ENCODE measurements around the gene DISC1.
"Not testable (repeated sequence)": the region's sequence is repeated elsewhere in the genome, so short reads cannot be mapped to it uniquely, and the experiment has no call there.

The DISC1 gene

DNA sequence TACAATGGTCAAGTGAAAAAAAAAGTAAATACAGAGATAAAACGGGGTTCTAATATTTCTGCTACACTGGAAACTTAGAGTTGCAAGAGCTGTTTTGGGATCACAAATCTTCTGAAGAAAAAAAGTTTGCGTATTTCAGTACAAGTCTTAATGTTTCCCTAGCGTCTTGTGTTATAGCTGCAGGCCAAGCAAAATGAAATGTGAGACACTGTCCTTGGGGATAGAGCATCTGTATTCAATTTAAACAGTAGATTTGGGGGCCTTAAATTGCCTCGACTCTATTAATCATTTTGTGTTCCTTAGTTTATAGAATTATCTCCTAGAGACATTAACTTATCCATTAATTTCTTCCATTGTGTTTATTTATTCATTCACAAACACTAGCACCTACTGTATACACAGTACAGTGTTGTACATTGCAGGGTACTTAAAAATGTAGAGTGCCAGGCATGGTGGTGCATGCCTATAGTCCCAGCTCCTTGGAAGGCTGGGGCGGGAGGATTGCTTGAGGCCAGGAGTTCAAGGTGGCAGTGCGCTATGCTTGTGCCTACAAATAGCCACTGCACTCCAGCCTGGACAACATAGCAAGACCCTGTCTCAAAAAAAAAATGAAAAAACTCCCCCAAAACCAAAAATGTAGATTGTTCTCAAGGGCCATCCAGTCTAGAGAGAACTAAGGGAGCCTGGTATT lies 7.9 kb downstream of the DISC1 start:
- in situ Hi-C loops (cut with HindIII; ENCODE audit: low sequenced_read_pairs), result no loop called here

DNA sequence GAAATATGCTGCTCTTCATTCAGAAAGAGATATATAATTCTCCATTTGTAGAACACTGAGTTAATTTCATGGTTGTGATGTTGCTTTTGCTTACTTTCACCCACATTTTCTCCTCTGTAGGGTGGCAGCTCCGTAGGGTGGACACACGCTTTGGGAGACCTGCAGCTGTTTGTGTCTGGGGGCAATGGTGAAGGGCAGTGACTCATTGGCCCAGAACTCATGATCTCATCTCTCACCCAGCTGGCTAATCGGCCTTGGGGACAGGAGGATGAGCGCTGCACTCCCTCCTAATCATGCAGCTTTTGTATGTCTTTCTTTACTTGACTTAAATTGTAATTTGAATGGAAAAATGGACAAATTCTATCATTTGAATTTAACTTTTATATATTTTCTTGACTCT lies 9.6 kb downstream of the DISC1 start:
- in situ Hi-C loops (cut with HindIII; ENCODE audit: low sequenced_read_pairs), result no loop called here

DNA sequence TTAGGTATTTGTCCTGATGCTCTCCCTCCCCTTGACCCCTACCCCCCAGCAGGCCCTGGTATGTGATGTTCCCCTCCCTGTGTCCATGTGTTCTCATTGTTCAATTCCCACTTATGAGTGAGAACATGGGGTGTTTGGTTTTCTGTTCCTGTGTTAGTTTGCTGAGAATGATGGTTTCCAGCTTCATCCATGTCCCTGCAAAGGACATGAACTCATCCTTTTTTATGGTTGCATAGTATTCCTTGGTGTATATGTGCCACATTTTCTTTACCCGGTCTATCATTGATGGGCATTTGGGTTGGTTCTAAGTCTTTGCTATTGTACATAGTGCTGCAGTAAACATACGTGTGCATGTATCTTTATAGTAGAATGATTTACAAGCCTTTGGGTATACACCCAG lies 10.3 kb downstream of the DISC1 start:
- in situ Hi-C loops (cut with HindIII; ENCODE audit: low sequenced_read_pairs), result not testable (repeated sequence)

DNA sequence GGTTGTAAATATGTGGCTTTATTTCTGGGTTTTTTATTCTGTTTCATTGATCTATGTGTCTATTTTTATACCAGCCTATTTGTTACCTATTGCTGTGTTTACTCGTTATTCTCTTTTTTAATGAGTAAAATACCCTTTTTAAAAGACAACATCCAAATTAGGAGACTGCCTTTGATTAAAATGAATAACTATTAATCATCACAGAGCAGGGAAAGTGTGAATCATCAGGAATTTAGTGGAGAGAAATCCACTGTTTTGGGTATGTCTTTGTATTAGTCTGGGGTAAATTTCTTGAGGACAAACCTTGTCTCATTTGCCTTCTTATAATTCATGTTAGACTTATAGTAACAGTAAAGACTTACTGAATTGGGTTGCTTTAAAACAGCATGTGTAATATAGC lies 12.1 kb downstream of the DISC1 start:
- in situ Hi-C loops (cut with HindIII; ENCODE audit: low sequenced_read_pairs), result no loop called here

DNA sequence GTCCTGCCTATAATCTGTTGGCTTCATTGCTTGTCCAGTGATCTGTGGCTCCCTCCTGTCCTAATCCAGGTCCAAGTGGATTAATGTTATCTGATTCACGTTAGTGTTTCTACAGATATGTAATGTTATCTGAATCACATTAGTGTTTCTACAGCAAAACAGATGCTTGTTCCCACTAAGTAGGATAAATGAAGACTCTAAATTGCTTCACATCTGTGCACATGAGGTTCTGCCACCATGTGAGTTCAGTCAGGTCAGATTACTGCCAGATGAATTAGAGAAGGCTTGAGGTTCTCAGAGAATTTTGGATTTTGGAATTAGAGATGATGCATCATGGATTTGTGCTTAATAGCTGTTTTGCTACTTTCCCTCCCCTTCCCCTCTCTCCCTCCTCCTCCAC lies 13.2 kb downstream of the DISC1 start:
- in situ Hi-C loops (cut with HindIII; ENCODE audit: low sequenced_read_pairs), result no loop called here

DNA sequence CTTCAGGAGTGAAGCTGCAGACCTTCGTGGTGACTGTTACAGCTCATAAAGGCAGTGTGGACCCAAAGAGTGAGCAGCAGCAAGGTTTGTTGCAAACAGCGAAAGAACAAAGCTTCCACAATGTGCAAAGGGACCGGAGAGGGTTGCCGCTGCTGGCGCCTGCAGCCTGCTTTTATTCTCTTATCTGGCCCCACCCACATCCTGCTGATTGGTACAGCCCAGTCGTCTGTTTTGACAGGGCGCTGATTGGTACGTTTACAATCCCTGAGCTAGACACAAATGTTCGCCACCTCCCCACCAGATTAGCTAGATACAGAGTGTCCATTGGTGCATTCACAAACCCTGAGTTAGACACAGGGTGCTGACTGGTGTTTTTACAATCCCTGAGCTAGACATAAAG lies 14.9 kb downstream of the DISC1 start:
- in situ Hi-C loops (cut with HindIII; ENCODE audit: low sequenced_read_pairs), result not testable (repeated sequence)

DNA sequence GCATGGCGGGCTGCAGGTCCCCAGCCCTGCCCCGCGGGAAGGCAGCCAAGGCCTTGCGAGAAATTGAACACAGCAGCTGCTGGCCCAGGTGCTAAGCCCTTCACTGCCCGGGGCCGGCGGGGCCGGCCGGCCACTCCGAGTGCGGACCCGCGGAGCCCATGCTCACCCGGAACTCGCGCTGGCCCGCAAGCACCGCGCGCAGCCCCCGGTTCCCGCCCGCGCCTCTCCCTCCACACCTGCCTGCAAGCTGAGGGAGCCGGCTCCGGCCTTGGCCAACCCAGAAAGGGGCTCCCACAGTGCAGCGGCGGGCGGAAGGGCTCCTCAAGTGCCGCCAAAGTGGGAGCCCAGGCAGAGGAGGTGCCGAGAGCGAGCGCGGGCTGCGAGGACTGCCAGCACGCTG lies 15.5 kb downstream of the DISC1 start:
- in situ Hi-C loops (cut with HindIII; ENCODE audit: low sequenced_read_pairs), result not testable (repeated sequence)

DNA sequence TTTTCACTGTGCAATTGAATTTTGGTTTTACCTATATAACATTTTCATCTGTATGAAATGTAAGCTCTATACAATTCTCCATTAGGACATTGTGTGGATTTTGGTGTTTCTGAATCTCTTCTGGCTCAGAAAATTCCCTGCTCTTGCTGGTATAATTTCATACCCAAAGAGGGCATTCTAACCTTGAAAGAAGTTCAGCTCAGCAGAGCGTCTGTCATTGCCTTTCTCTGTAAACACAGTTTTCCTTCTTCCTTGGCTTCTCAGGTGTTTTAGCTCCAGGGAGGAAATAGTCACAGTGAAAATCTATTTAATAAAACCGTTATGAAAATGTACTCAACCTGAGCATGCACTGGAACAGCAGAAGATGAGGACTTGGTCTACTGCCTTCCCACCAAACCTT lies 16.0 kb downstream of the DISC1 start:
- in situ Hi-C loops (cut with HindIII; ENCODE audit: low sequenced_read_pairs), result no loop called here

DNA sequence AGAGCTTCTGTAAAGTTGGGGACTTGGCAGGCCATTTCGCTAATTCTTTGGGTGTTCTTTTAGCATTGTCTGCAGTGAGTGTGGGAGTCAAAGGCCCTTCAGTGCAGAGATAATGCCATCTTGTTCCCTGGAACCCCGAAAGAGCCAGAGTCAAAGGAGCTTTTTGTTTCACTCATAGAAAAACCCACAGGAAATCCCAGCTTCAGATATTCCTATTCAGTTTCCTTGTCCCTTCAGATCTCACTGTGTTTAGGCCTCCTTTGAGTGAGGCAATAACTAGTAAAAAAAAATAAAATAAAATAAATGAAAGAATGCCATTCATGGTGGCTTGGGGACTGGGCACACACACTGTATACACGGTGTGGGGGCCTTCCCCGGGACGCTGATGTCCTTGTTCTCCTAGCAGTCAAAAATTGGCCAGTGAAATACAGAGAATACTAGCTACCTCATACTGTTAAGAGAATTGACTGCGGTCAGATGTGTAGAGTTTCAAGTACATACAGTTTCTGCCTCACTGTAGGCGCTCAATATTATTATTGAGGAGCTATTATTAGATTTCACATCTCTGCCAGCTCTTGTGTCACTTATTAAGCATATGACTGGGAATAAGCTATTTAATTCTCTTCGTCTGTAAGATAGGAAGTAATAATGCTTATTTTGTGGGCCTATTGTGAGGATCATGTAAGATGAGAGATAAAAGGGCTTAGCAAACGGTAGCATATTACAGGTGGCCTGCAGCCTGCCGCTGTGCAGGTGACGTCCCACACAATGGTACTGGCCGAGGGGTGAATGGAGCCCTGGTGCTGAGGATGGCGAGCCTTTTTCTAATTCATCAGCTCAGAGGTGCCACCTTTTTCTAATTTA lies 16.7 kb downstream of the DISC1 start:
- in situ Hi-C loops (cut with HindIII; ENCODE audit: low sequenced_read_pairs), result no loop called here

DNA sequence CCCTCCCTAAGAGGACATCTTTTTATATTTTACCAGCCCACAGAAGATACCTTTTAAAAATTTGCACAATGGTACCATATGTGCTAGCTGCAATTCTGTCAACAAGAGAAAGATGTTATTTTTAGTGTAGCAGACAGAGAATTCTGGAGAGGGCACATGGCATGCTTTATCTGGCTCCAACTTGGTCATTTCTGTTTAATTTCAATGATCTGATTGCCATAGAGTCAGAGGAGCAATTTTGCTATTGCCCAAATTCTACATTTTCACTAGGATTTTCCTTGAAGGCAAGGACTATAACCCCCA lies 17.3 kb downstream of the DISC1 start:
- in situ Hi-C loops (cut with HindIII; ENCODE audit: low sequenced_read_pairs), result no loop called here

DNA sequence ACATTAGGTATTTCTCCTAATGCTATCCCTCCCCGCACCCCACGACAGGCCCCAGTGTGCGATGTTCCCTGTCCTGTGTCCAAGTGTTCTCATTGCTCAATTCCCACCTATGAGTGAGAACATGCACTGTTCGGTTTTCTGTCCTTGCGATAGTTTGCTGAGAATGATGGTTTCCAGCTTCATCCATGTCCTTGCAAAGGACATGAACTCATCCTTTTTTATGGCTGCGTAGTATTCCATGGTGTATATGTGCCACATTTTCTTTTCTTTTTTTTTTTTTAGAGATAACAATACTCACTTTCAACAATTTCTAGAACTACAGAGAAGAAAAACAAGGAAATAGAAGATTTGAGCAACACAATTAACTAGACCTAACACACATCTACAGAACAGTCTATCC lies 19.0 kb downstream of the DISC1 start:
- in situ Hi-C loops (cut with HindIII; ENCODE audit: low sequenced_read_pairs), result not testable (repeated sequence)

DNA sequence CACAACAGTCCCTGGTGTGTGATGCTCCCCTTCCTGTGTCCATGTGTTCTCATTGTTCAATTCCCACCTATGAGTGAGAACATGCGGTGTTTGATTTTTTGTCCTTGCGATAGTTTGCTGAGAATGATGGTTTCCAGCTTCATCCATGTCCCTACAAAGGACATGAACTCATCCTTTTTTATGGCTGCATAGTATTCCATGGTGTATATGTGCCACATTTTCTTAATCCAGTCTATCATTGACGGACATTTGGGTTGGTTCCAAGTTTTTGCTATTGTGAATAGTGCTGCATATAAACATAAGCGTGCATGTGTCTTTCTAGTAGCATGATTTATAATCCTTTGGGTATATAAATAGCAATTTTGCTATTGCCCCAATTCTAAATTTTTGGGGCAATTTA lies 19.6 kb downstream of the DISC1 start:
- in situ Hi-C loops (cut with HindIII; ENCODE audit: low sequenced_read_pairs), result not testable (repeated sequence)

DNA sequence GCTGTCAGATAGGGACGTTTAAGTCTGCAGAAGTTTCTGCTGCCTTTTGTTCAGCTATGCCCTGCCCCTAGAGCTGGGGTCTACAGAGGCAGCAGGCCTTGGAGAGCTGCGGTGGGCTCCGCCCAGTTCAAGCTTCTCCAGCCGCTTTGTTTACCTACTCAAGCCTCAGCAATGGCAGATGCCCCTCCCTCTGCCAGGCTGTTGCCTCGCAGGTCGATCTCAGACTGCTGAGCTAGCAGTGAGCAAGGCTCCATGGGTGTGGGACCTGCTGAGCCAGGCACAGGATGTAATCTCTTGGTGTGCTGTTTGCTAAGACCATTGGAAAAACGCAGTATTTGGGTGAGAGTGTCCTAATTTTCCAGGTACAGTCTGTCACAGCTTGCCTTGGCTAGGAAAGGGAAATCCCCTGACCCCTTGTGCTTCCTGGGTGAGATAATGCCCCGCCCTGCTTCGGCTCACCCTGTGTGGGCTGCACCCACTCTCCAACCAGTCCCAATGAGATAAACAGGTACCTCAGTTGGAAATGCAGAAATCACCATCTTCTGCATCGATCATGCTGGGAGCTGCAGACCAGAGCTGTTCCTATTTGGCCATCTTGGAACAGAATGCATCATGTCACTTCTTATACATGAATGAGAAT lies 25.2 kb downstream of the DISC1 start:
- in situ Hi-C loops (cut with HindIII; ENCODE audit: low sequenced_read_pairs), result not testable (repeated sequence)

DNA sequence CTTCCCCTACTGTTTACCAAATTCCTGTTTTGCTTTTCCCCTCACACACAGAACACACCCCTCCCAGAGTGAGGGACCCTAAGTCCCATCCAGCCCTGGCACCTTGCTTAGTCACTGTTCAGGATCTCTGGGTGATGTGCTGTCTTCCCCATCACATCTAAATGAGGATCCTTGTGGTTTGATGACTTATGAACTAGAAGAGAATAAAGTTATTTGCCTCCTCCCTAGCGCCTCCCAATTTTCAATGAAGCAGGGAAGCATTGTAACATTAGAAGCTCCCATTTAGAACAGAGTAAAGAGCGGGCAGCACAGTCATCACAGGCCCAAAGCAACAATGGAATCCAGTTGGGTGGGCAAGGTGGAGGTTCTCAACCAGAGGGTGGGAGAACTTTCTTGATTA lies 27.0 kb downstream of the DISC1 start:
- in situ Hi-C loops (cut with HindIII; ENCODE audit: low sequenced_read_pairs), result no loop called here

DNA sequence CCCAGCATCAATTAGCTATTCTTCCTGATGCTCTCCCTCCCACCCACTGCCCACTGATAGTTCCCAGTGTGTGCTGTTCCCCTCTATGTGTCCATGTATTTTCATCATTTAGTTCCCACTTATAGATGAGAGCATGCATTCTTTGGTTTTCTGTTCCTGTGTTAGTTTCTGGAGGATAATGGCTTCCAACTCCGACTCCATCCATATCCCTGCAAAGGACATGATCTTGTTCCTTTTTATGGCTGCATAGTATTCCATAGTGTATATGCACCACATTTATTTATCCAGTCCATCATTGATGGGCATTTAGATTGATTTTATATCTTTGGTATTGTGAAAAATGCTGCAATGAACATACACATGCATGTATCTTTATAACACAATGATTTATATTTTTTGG lies 30.2 kb downstream of the DISC1 start:
- in situ Hi-C loops (cut with HindIII; ENCODE audit: low sequenced_read_pairs), result no loop called here

DNA sequence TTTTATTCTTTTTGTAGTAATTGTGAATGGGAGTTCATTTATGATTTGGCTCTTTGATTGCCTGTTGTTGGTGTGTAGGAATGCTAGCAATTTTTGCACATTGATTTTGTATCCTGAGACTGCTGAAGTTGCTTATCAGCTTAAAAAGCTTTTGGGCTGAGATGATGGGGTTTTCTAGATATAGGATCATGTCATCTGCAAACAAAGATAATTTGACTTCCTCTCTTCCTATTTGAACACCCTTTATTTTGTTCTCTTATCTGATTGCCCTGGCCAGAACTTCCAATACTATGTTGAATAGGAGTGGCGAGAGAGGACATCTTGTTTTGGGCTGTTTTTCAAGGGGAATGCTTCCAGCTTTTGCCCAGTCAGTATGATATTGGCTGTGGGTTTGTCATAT lies 31.6 kb downstream of the DISC1 start:
- in situ Hi-C loops (cut with HindIII; ENCODE audit: low sequenced_read_pairs), result not testable (repeated sequence)

DNA sequence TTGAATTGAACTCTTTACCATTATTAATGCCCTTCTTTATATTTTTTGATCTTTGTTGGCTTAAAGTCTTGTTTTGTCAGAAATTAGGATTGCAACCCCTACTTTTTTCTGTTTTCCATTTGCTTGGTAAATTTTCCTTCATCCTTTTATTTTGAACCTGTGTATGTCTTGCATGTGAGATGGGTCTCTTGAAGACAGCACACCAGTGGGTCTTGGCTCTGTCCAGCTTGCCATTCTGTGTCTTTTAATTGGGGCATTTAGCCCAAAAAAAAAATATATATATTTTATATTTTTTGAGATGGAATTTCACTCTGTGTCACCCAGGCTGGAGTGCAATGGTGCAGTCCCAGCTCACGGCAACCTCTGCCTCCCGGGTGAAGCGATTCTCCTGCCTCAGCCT lies 33.6 kb downstream of the DISC1 start:
- in situ Hi-C loops (cut with HindIII; ENCODE audit: low sequenced_read_pairs), result no loop called here

DNA sequence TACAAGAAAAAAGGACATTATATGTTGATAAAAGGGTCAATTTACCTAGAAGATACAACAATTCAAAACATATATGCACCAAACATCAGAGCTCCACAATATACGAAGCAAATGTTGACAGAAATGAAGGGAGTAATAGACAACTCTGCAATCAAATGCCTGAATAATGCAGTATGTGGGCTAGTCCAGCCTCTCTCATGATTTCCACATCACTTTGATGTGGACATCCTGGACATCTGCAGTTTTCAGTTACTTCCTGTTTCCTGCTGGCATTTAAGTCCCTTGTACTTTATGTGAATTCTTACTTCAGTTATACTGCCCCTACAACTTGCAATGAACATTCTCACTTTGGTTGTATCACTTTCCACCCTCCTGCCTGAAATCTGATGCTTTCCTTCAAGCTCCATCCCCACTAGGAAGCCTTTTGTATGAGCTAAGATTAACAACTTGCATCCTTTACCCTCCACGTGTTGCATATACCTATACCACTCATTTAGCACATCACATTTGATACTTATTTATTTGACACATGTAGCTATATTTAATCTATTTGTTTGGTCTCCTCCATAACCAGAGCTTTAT lies 36.7 kb downstream of the DISC1 start:
- in situ Hi-C loops (cut with HindIII; ENCODE audit: low sequenced_read_pairs), result no loop called here

DNA sequence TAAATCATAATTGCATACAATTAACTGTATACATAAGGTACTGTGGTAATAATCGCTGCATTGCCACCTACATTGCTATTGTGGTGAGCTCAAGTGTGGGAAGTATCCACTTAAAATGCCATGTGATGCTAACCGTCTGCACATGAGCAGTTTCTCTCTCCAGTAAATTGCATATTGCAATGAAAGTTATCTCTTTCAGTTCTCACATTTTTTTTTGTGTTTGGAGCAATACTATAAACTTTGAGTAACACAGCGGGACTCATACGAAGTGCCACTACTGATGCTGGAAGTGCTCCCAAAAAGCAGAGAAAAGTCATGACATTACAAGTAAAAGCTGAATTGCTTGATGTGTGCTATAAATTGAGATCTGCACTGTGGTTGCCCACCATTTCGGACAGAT lies 38.5 kb downstream of the DISC1 start:
- in situ Hi-C loops (cut with HindIII; ENCODE audit: low sequenced_read_pairs), result no loop called here

DNA sequence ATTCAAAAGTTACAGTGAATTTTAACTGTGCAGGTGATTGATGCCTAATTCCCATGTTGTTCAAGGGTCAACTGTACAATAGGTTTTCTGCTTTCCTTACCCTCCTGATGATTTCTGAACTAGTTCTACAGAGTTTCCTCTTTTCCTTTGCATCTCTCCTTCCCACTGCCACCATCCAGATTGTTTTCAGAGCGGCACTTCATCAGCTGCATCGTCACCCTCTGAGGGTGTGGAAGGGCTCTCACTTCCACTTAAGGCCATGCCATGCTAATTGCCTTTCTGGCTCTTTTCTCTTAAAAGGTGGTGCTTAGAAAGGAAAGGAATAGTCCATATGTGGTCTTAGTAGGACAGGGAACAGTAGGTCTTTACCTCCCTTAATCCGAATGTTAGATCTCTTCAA lies 39.1 kb downstream of the DISC1 start:
- in situ Hi-C loops (cut with HindIII; ENCODE audit: low sequenced_read_pairs), result no loop called here

DNA sequence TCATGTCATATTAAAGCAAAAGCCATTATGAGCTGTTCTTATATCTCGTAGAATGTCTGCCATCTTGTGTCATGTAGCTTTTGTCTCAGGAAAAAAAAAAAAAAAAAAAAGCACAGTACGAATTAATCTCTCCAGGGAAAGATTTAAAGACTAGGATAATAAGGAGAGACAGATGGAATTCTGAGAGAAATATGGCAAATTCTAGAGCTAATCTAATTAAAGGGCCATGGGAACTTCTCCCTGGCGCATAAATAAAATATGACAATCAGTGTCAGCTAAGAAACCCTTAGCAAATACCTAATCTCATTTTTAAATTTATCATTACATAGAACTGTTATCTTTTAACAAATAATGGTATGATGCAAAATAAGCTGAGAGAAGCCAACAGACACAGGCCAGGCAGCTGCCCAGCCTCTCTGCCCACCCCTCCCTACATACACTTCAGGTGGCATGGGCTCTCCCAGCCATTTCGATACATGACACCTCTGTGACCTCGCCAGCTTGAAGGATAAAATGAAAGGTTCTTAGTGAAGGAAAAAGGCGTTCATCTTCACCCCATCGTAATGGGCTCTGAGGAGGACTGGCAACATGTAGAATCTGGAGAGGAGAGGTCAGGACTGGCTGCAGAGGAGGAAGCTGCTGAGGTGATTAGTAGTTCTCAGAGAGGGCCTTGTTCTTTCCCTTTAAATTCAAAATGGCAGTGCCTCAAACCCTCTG lies 39.8 kb downstream of the DISC1 start:
- in situ Hi-C loops (cut with HindIII; ENCODE audit: low sequenced_read_pairs), result no loop called here

All from endothelial cell of hepatic sinusoid (primary cell).